Cortex of kidney (tissue), 1 donor: ENCODE measurements around the gene RPS6KA6.
"Not testable (repeated sequence)": the region's sequence is repeated elsewhere in the genome, so short reads cannot be mapped to it uniquely, and the experiment has no call there.

Experiments
- DNase-seq: peaks from one replicate; lab custom pipeline; 2025; lab: John Stamatoyannopoulos, UW

The RPS6KA6 gene

GRCh38 chrX:84162401-84162800, 25.6 kb downstream of the RPS6KA6 start:
- no peak for DNase-seq

GRCh38 chrX:84161641-84162040, 26.4 kb downstream of the RPS6KA6 start:
- DNase-seq: no peak

- no peak for DNase-seq
Measured at GRCh38 chrX:84160736-84161135, 27.3 kb downstream of the RPS6KA6 start.

GRCh38 chrX:84156821-84157220, 31.2 kb downstream of the RPS6KA6 start:
- DNase-seq: no peak

GRCh38 chrX:84155938-84156337, 32.1 kb downstream of the RPS6KA6 start:
- DNase-seq: no peak

- DNase-seq: no peak
Measured at GRCh38 chrX:84153538-84153937, 34.5 kb downstream of the RPS6KA6 start.

GRCh38 chrX:84144991-84145390, 43.0 kb downstream of the RPS6KA6 start:
- no peak for DNase-seq

GRCh38 chrX:84144281-84144680, 43.7 kb downstream of the RPS6KA6 start:
- DNase-seq: no peak

- no peak for DNase-seq
Measured at GRCh38 chrX:84133023-84133422, 55.0 kb downstream of the RPS6KA6 start.

GRCh38 chrX:84123585-84123984, 64.4 kb downstream of the RPS6KA6 start:
- DNase-seq: no peak

- DNase-seq: no peak
Measured at GRCh38 chrX:84118769-84119168, 69.2 kb downstream of the RPS6KA6 start.

- DNase-seq: no peak
Measured at GRCh38 chrX:84118315-84118714, 69.7 kb downstream of the RPS6KA6 start.

GRCh38 chrX:84108584-84108983, 79.4 kb downstream of the RPS6KA6 start:
- no peak for DNase-seq

GRCh38 chrX:84099120-84099519, 88.9 kb downstream of the RPS6KA6 start:
- DNase-seq: no peak

GRCh38 chrX:84079479-84080197, 108.4 kb downstream of the RPS6KA6 start:
- DNase-seq: not testable (repeated sequence)

- DNase-seq: no peak
Measured at GRCh38 chrX:84078991-84079390, 109.0 kb downstream of the RPS6KA6 start.

GRCh38 chrX:84064814-84065213, 123.2 kb downstream of the RPS6KA6 start:
- no peak for DNase-seq

- no peak for DNase-seq
Measured at GRCh38 chrX:84064164-84064563, 123.8 kb downstream of the RPS6KA6 start.

GRCh38 chrX:84047339-84047738, 140.7 kb downstream of the RPS6KA6 start:
- no peak for DNase-seq

- DNase-seq: no peak
Measured at GRCh38 chrX:84046403-84046984, 141.5 kb downstream of the RPS6KA6 start.

GRCh38 chrX:84044051-84044450, 143.9 kb downstream of the RPS6KA6 start:
- no peak for DNase-seq
